H1 (cell line): Measurements from ENCODE around the gene MARVELD2. TPM values are rescaled to one million over a fixed set of nuclear protein-coding genes. Genes with fewer than 3 reads are reported as not detected.

Experiments used
- CTCF ChIA-PET: fragments of 300-600 bp; sonication (Branson Sonifier 250); formaldehyde crosslinking; loops from one replicate; lab custom pipeline; 2021; ENCODE audit not compliant: partially characterized antibody; lab: Charles Lee
- POLR2A ChIA-PET: fragments of 300-600 bp; sonication (Branson Sonifier 250); formaldehyde crosslinking; loops from one replicate; lab custom pipeline; 2021; ENCODE audit warnings: inconsistent platforms; ENCODE audit not compliant: partially characterized antibody; lab: Charles Lee
- DNase-seq, 2 experiments: peaks; one replicate each; pipeline versions ENCODE4 v3.0.0 to v3.0.0-alpha.2; 2010 to 2022; ENCODE audit warnings: low spot score in 2 of 2, low read depth in 1 of 2, mixed read lengths in 1 of 2
- FAIRE-seq: peaks from 2 replicates; lab custom pipeline; 2011; peaks lifted over from hg19 to GRCh38; lab: Jason Lieb, UNC
- H2AFZ ChIP-seq: 2 replicates; pipeline ENCODE4 v1.8.1; 2012; ENCODE audit warnings: low read length, inconsistent platforms
- H2AK5ac ChIP-seq: 2 replicates; pipeline ENCODE4 v1.6.1; 2013; ENCODE audit warnings: low read depth, low read length
- H2BK120ac ChIP-seq: replicated peaks from 2 replicates; pipeline ENCODE3; 2013; ENCODE audit warnings: low read depth, low read length, inconsistent platforms
- H2BK12ac ChIP-seq: 2 replicates; pipeline ENCODE4 v1.6.1; 2013; ENCODE audit warnings: low read depth, low read length
- H2BK15ac ChIP-seq: 2 replicates; pipeline ENCODE4 v1.6.1; 2013; ENCODE audit warnings: low read length
- H2BK20ac ChIP-seq: 2 replicates; pipeline ENCODE4 v1.6.1; 2013; ENCODE audit warnings: low read length
- H2BK5ac ChIP-seq: 2 replicates; pipeline ENCODE4 v1.6.1; 2013; ENCODE audit warnings: low read depth, low read length
- H3K14ac ChIP-seq: 2 replicates; pipeline ENCODE4 v1.6.1; 2013; ENCODE audit warnings: inconsistent platforms; ENCODE audit not compliant: insufficient read length
- H3K18ac ChIP-seq: 2 replicates; pipeline ENCODE4 v1.6.1; 2013; ENCODE audit warnings: low read length; ENCODE audit errors: extremely low read depth
- H3K23ac ChIP-seq: 2 replicates; pipeline ENCODE4 v1.6.1; 2013; ENCODE audit warnings: inconsistent platforms; ENCODE audit not compliant: insufficient read length
- H3K23me2 ChIP-seq: 2 replicates; pipeline ENCODE4 v1.6.1; 2013; ENCODE audit warnings: low read depth, low read length
- H3K27ac ChIP-seq: 2 replicates; pipeline ENCODE4 v1.6.1; 2011; ENCODE audit warnings: low read depth, low read length, inconsistent platforms
- H3K27me3 ChIP-seq, 4 experiments: replicated peaks in 1 of 4; 1 replicate in 1 of 4; 2 replicates in 3 of 4; pipeline versions ENCODE4 v1.6.1 to v1.8.1; 2011 to 2013; ENCODE audit warnings: low read length in 3 of 4, mild to moderate bottlenecking in 3 of 4, inconsistent platforms in 2 of 4, mixed read lengths in 2 of 4, moderate library complexity in 1 of 4; ENCODE audit not compliant: control insufficient read depth in 3 of 4, insufficient read depth in 3 of 4; ENCODE audit errors: extremely low read depth in 1 of 4
- H3K36me3 ChIP-seq, 4 experiments: 2 replicates each; pipeline versions ENCODE4 v1.6.1 to v1.8.1; 2011 to 2013; ENCODE audit warnings: mild to moderate bottlenecking in 4 of 4, low read length in 3 of 4, moderate library complexity in 2 of 4, control low read depth in 1 of 4, inconsistent platforms in 1 of 4; ENCODE audit not compliant: insufficient read depth in 4 of 4, control insufficient read depth in 2 of 4
- H3K4ac ChIP-seq: replicated peaks from 2 replicates; pipeline ENCODE3; 2013; ENCODE audit warnings: low read length, low read depth, mixed read lengths, inconsistent platforms; ENCODE audit not compliant: insufficient read length
- H3K4me1 ChIP-seq, 4 experiments: replicated peaks in 1 of 4; 1 replicate in 1 of 4; 2 replicates in 3 of 4; pipeline versions ENCODE4 v1.6.1 to v1.8.1; 2011 to 2013; ENCODE audit warnings: low read length in 3 of 4, inconsistent platforms in 2 of 4, mixed read lengths in 1 of 4; ENCODE audit not compliant: insufficient read depth in 4 of 4, control insufficient read depth in 3 of 4
- H3K4me2 ChIP-seq, 2 experiments: 2 replicates each; pipeline versions ENCODE4 v1.6.1 to v1.8.1; 2011 to 2013; ENCODE audit warnings: low read depth in 2 of 2, low read length in 2 of 2, control low read depth in 1 of 2, inconsistent platforms in 1 of 2, mild to moderate bottlenecking in 1 of 2; ENCODE audit not compliant: insufficient read depth in 1 of 2
- H3K4me3 ChIP-seq, 4 experiments: fragments of 200-600, 300-600 bp in 1 of 4; sonication (generic), shearing (Covaris generic), sonication (Bioruptor Twin) in 1 of 4; 2 replicates each; pipeline versions ENCODE4 v1.5.1 to v1.8.1; 2011 to 2016; ENCODE audit warnings: low read length in 4 of 4, low read depth in 3 of 4, control low read depth in 2 of 4, inconsistent platforms in 2 of 4, mild to moderate bottlenecking in 2 of 4, mixed read lengths in 1 of 4, moderate library complexity in 1 of 4; ENCODE audit not compliant: insufficient read depth in 2 of 4; ENCODE audit errors: extremely low read depth in 1 of 4
- H3K56ac ChIP-seq: replicated peaks from 2 replicates; pipeline ENCODE3; 2013; ENCODE audit warnings: low read depth, mild to moderate bottlenecking, mixed read lengths, low read length, inconsistent platforms; ENCODE audit not compliant: insufficient read length
- H3K79me1 ChIP-seq: 2 replicates; pipeline ENCODE4 v1.6.1; 2013; ENCODE audit warnings: low read depth, low read length, control low read depth
- H3K79me2 ChIP-seq, 2 experiments: 2 replicates each; pipeline versions ENCODE4 v1.6.1 to v1.8.1; 2012 to 2013; ENCODE audit warnings: low read length in 2 of 2, mild to moderate bottlenecking in 2 of 2, inconsistent platforms in 1 of 2; ENCODE audit not compliant: insufficient read depth in 2 of 2, control insufficient read depth in 1 of 2
- H3K9ac ChIP-seq, 4 experiments: replicated peaks in 1 of 4; 1 replicate in 1 of 4; 2 replicates in 3 of 4; pipeline versions ENCODE4 v1.6.1 to v1.8.1; 2011 to 2013; ENCODE audit warnings: low read depth in 3 of 4, low read length in 3 of 4, control low read depth in 2 of 4, mild to moderate bottlenecking in 2 of 4, moderate library complexity in 2 of 4, inconsistent platforms in 1 of 4; ENCODE audit errors: extremely low read depth in 1 of 4
- H3K9me3 ChIP-seq, 2 experiments: 2 replicates each; pipeline versions ENCODE4 v1.6.1 to v1.8.1; 2012 to 2013; ENCODE audit warnings: mild to moderate bottlenecking in 2 of 2, moderate library complexity in 2 of 2, control low read depth in 1 of 2, inconsistent platforms in 1 of 2, low read depth in 1 of 2, low read length in 1 of 2, mixed read lengths in 1 of 2; ENCODE audit not compliant: insufficient read depth in 2 of 2
- H4K20me1 ChIP-seq, 2 experiments: replicated peaks in 1 of 2; 2 replicates each; pipeline versions ENCODE3 to v1.8.1; 2011 to 2013; ENCODE audit warnings: inconsistent platforms in 2 of 2, low read length in 2 of 2, mild to moderate bottlenecking in 1 of 2; ENCODE audit not compliant: insufficient read depth in 2 of 2, control insufficient read depth in 1 of 2
- H4K5ac ChIP-seq: 2 replicates; pipeline ENCODE4 v1.6.1; 2013; ENCODE audit warnings: low read length, low read depth, mixed read lengths, inconsistent platforms; ENCODE audit not compliant: insufficient read length
- H4K8ac ChIP-seq: 2 replicates; pipeline ENCODE4 v1.8.0; 2013; ENCODE audit warnings: mild to moderate bottlenecking, moderate library complexity, low read length, inconsistent platforms; ENCODE audit not compliant: insufficient read depth; ENCODE audit errors: extremely low read depth
- H4K91ac ChIP-seq: replicated peaks from 2 replicates; pipeline ENCODE3; 2013; ENCODE audit warnings: low read length, mixed read lengths, inconsistent platforms; ENCODE audit not compliant: insufficient read length
- CTBP2 ChIP-seq: IDR thresholded peaks from 2 replicates; pipeline ENCODE4 v1.7.0; 2011; ENCODE audit warnings: borderline replicate concordance, mild to moderate bottlenecking, moderate library complexity, mixed read lengths, low read length; ENCODE audit not compliant: insufficient read depth, insufficient read length
- FOSL1 ChIP-seq: IDR thresholded peaks from 2 replicates; pipeline ENCODE4 v1.6.1; 2011; ENCODE audit warnings: mild to moderate bottlenecking, low read depth, low read length, moderate library complexity; ENCODE audit not compliant: insufficient read depth
- PHF8 ChIP-seq: fragments of 200-600 bp; sonication (generic); conservative IDR thresholded peaks from 2 replicates; pipeline ENCODE4 v1.7.1; 2012; ENCODE audit warnings: low read depth, mild to moderate bottlenecking, inconsistent platforms, low read length, moderate library complexity
- POU5F1 ChIP-seq: IDR thresholded peaks from 2 replicates; pipeline ENCODE4 v1.6.1; 2011; ENCODE audit warnings: low read depth, mild to moderate bottlenecking, low read length, moderate library complexity
- RXRA ChIP-seq: IDR thresholded peaks from 2 replicates; pipeline ENCODE4 v1.6.1; 2011; ENCODE audit warnings: low read depth, mild to moderate bottlenecking, low read length, moderate library complexity; ENCODE audit not compliant: insufficient read depth
- SIRT6 ChIP-seq: IDR thresholded peaks from one replicate; pipeline ENCODE4 v1.7.1; 2012; ENCODE audit warnings: low read length, inconsistent platforms
- TAF1 ChIP-seq: IDR thresholded peaks from 2 replicates; pipeline ENCODE4 v1.6.1; 2011; ENCODE audit warnings: mild to moderate bottlenecking, low read depth, low read length
- WGBS, 2 experiments: shearing (Covaris generic) in 1 of 2; methylation state at CpG; one replicate each; pipeline versions ENCODE4 v1.1.6 to v1.1.7; 2013 to 2015; ENCODE audit warnings: low lambda C conversion rate in 2 of 2, mixed read lengths in 2 of 2, inconsistent platforms in 1 of 2, low coverage in 1 of 2, missing lambda C conversion rate in 1 of 2; ENCODE audit not compliant: insufficient replicate concordance in 2 of 2, insufficient coverage in 1 of 2, insufficient read length in 1 of 2; ENCODE audit errors: extremely low coverage in 1 of 2, missing lambda C conversion rate in 1 of 2; 5-methylcytosine and 5-hydroxymethylcytosine counted together
- long read RNA-seq, 2 experiments: library from RNA in 1 of 2; library from capped mRNA in 1 of 2; stranded (forward); transcript quantifications; one replicate each; pipeline ENCODE4 v2.0.0, GENCODE V29; 2021; ENCODE audit warnings: inconsistent platforms in 1 of 2
- polyA minus RNA-seq, 3 experiments: library from RNA; depleted of rRNA, polyadenylated mRNA; stranded (reverse); fragments of >200 nt; gene quantifications; 1 replicate in 2 of 3; 2 replicates in 1 of 3; pipeline ENCODE4 v1.2.3, GENCODE V29; 2011
- polyA plus RNA-seq, 7 experiments: library from polyadenylated mRNA; depleted of rRNA in 3 of 7; stranded (reverse) in 5 of 7; unstranded in 2 of 7; fragments of >200 nt in 5 of 7; fragments of 200-250 nt in 2 of 7; gene quantifications; 1 replicate in 5 of 7; 2 replicates in 1 of 7; 4 replicates in 1 of 7; pipeline versions ENCODE4 v1.2.1 to v1.2.3, GENCODE V29; 2011 to 2013; ENCODE audit warnings: missing spikeins in 2 of 7, mixed read lengths in 2 of 7
- total RNA-seq: library from RNA; stranded (reverse); fragmentation: NEBNext Ultra II Directional; extraction: Animal tissue kit (Norgen Biotek cat#: 25700); gene quantifications from 2 replicates; pipeline ENCODE4 v1.2.1, GENCODE V29; 2021
- TF ChIP-seq, protein P1 (sequence below): IDR thresholded peaks from 2 replicates; pipeline ENCODE4 v1.6.1; 2012; ENCODE audit warnings: inconsistent platforms

The MARVELD2 gene
- total RNA-seq (31.0 and 31.4 TPM in 2 replicates), polyA plus RNA-seq (2011; rRNA removed) (15.4 and 18.7 TPM in 2 replicates), polyA minus RNA-seq (2011; rRNA and poly(A)+ RNA removed) (38.9 and 46.7 TPM in 2 replicates)
- polyA plus RNA-seq (2011; cell fraction: cytosol; rRNA removed): 16.9 TPM
- polyA plus RNA-seq (2011; cell fraction: nucleus; rRNA removed): 7.8 TPM
- polyA plus RNA-seq (2012, experiment 1 of 2): 15.4 to 18.2 TPM (median 17.1 TPM) in 4 replicates
- polyA plus RNA-seq (2012, experiment 2 of 2): 4.7 TPM
- 27.0 TPM for polyA plus RNA-seq (2013, experiment 1 of 2)
- polyA plus RNA-seq (2013, experiment 2 of 2): 32.4 TPM
- 28.2 TPM for polyA minus RNA-seq (2011; cell fraction: cytosol; rRNA and poly(A)+ RNA removed)
- 21.6 TPM for polyA minus RNA-seq (2011; cell fraction: nucleus; rRNA and poly(A)+ RNA removed)
- long read RNA-seq, experiment 1, partial matches to known transcripts: 1 of 4 reads
- long read RNA-seq, experiment 1, other reads (novel, unspliced or antisense): 3 of 4 reads
- long read RNA-seq, experiment 2, partial matches to known transcripts: 2 of 3 reads
- long read RNA-seq, experiment 2, other reads (novel, unspliced or antisense): 1 of 3 reads

- DNase-seq (peak; percentile 81 to 89), FAIRE-seq (peak; percentile 48)
- H4K8ac ChIP-seq: peak within 1 kb of the TSS; percentile 96; the same call in 1 of the 2 replicates
- H2BK5ac ChIP-seq: peak within 1 kb of the TSS; percentile 83
- no peak within 1 kb of the TSS for H2BK15ac ChIP-seq
- H3K4me3 ChIP-seq: peak within 1 kb of the TSS; percentile 89 to 93 (median 92)
- H3K36me3 ChIP-seq: peaks cover 2 to 15% (median 11%) of the 10 kb centered on the region in 4 experiments; a peak in 5 of 8 replicates
- H3K9me3 ChIP-seq: no peaks in the 10 kb centered on the region
- WGBS, 2 experiments: 2% methylated on average over 42 of the region's 78 CpGs; no CpG with 5 or more reads in 1 of the 2 experiments
- peak within 1 kb of the TSS; percentile 68; the same call in 1 of the 2 replicates for H2BK12ac ChIP-seq
- peak within 1 kb of the TSS; percentile 90 for H4K5ac ChIP-seq
- H3K4ac ChIP-seq: no peak within 1 kb of the TSS
- peak within 1 kb of the TSS; percentile 87 for H3K14ac ChIP-seq
- no peaks in the 10 kb centered on the region for H3K27me3 ChIP-seq
- H3K79me1 ChIP-seq: no peaks in the 10 kb centered on the region; the same call in 1 of the 2 replicates
- no peak within 1 kb of the TSS for H3K23ac ChIP-seq
- H3K18ac ChIP-seq: peak within 1 kb of the TSS; percentile 93
- H4K91ac ChIP-seq: peak within 1 kb of the TSS; percentile 25
- POLR2A ChIA-PET: interaction anchor here (0.6 to 1.5 kb wide), 7 partner anchors 8 to 225 kb away, joined by 3 to 8 read pairs (median 4); partner anchors contain the start of genes CENPH and RAD17
- H3K79me2 ChIP-seq: peaks cover 0 to 5% of the 10 kb centered on the region in 2 experiments; a peak in 1 of 4 replicates
- H3K27ac ChIP-seq: peak within 1 kb of the TSS; percentile 84
- CTCF ChIA-PET: no interaction called here
- H3K56ac ChIP-seq: peak within 1 kb of the TSS; percentile 34
- peaks cover 0 to 2% of the 10 kb centered on the region in 2 experiments for H4K20me1 ChIP-seq
- no peak within 1 kb of the TSS for H2BK20ac ChIP-seq
- peak within 1 kb of the TSS; percentile 90 to 92 (median 92) for H3K9ac ChIP-seq
- H3K4me2 ChIP-seq: peak within 1 kb of the TSS; percentile 77 to 87
- H2BK120ac ChIP-seq: no peak within 1 kb of the TSS
- H3K4me1 ChIP-seq: no peaks in the 10 kb centered on the region; a peak in 2 of 7 replicates
- peak within 1 kb of the TSS; percentile 61 for H2AFZ ChIP-seq
- no peak within 1 kb of the TSS for H2AK5ac ChIP-seq
- peaks cover 11% of the 10 kb centered on the region for H3K23me2 ChIP-seq
- TF ChIP-seq RXRA: no peak
- TF ChIP-seq POU5F1: no peak
- no peak for TF ChIP-seq FOSL1
- TF ChIP-seq, protein P1, sequence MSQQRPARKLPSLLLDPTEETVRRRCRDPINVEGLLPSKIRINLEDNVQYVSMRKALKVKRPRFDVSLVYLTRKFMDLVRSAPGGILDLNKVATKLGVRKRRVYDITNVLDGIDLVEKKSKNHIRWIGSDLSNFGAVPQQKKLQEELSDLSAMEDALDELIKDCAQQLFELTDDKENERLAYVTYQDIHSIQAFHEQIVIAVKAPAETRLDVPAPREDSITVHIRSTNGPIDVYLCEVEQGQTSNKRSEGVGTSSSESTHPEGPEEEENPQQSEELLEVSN: peak; percentile 72
- TF ChIP-seq TAF1: peak; percentile 85
- peak; percentile 83 for TF ChIP-seq PHF8
- no peak for TF ChIP-seq CTBP2
- TF ChIP-seq SIRT6: no peak
These were observed at the start of gene MARVELD2 for GRCh38 chr5:69414885-69415583. Gene MARVELD2, plus strand, starts transcription at chr5:69415116. Its CDS starts 4,270 bp downstream, at chr5:69419386.
